SK-N-DZ (cell line): Measurements from ENCODE around the gene TNFAIP2.

Experiments
- DNase-seq: peaks from one replicate; pipeline ENCODE4 v3.0.0-alpha.2; 2015; ENCODE audit warnings: low spot score

TNFAIP2 gene

GRCh38 chr14:103134405-103134804, 11.1 kb downstream of the TNFAIP2 start:
- no peak for DNase-seq

- no peak for DNase-seq
Observed at GRCh38 chr14:103134919-103135318, 11.7 kb downstream of the TNFAIP2 start.

- no peak for DNase-seq
Observed at GRCh38 chr14:103135333-103136260, 12.3 kb downstream of the TNFAIP2 start.

- DNase-seq, result no peak
Observed at GRCh38 chr14:103136388-103137271, 13.4 kb downstream of the TNFAIP2 start.

- no peak for DNase-seq
Observed at GRCh38 chr14:103137689-103138300, 14.5 kb downstream of the TNFAIP2 start.

- DNase-seq, result no peak
Observed at GRCh38 chr14:103138301-103139131, 15.3 kb downstream of the TNFAIP2 start.

GRCh38 chr14:103139132-103140025, 16.1 kb downstream of the TNFAIP2 start:
- no peak for DNase-seq

GRCh38 chr14:103140316-103141109, 17.3 kb downstream of the TNFAIP2 start:
- DNase-seq, result no peak

- no peak for DNase-seq
Observed at GRCh38 chr14:103141117-103141796, 18.0 kb downstream of the TNFAIP2 start.

GRCh38 chr14:103142026-103142425, 18.8 kb downstream of the TNFAIP2 start:
- DNase-seq, result no peak

GRCh38 chr14:103142721-103143302, 19.6 kb downstream of the TNFAIP2 start:
- no peak for DNase-seq

- DNase-seq, result no peak
Observed at GRCh38 chr14:103143506-103143905, 20.2 kb downstream of the TNFAIP2 start.

GRCh38 chr14:103144085-103144484, 20.8 kb downstream of the TNFAIP2 start:
- no peak for DNase-seq

- DNase-seq, result no peak
Observed at GRCh38 chr14:103146141-103146709, 23.0 kb downstream of the TNFAIP2 start.

- DNase-seq, result no peak
Observed at GRCh38 chr14:103149351-103150237, 26.3 kb downstream of the TNFAIP2 start.

GRCh38 chr14:103151270-103151945, 28.1 kb downstream of the TNFAIP2 start:
- no peak for DNase-seq
